ENCODE measurements around the gene NUP98.

Gene NUP98

DNA sequence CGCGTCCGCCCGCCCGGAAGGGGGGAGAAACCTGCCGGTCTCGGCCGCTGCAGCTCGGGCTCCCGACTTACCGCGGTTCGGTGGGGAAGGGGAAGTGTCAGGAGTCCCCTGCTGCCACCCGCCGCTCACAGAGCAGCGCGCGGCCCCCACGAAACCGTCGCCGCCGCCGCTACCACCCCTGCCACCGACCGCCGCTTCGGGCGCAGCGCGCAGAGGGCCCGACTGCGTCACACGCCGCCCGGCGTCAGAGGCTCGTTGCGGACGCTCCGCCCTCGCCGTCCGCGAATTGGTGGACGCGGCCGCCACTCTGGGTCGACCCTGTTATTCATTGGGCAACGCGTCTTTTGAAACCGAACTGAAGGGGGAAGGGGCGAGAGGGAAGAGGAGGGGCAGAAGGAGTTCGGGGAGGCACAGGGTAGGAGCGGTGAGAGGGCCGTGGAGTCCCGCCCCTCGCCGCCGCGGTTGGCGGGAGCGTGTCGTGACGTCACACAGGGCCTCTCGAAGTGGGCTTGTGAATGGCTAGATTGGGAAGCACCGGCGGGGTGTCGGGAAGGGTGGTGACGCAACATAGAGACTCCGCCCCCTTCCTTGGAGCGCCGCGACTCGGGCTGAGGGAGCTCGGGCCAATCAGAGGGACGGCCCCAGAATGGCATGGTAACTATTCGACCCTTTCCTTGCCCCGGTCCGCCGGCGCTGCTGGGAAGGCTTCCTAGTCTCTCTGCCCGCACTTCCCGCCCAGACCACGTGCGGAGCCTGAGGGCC, at the start of gene NUP98:
TSS of gene NUP98 (minus strand) at position 226 of the 762 bp plus-strand sequence. CDS start 15,437 bp downstream, outside the sequence.
- TF ChIP-seq, protein P1, sequence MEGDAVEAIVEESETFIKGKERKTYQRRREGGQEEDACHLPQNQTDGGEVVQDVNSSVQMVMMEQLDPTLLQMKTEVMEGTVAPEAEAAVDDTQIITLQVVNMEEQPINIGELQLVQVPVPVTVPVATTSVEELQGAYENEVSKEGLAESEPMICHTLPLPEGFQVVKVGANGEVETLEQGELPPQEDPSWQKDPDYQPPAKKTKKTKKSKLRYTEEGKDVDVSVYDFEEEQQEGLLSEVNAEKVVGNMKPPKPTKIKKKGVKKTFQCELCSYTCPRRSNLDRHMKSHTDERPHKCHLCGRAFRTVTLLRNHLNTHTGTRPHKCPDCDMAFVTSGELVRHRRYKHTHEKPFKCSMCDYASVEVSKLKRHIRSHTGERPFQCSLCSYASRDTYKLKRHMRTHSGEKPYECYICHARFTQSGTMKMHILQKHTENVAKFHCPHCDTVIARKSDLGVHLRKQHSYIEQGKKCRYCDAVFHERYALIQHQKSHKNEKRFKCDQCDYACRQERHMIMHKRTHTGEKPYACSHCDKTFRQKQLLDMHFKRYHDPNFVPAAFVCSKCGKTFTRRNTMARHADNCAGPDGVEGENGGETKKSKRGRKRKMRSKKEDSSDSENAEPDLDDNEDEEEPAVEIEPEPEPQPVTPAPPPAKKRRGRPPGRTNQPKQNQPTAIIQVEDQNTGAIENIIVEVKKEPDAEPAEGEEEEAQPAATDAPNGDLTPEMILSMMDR (IDR thresholded peaks at IDR 0.05; ENCODE audit: control insufficient read depth, insufficient read depth, low read depth, low read length, missing control alignments): no peak
- peak within 1 kb of the TSS; percentile 67 for H3K4me3 ChIP-seq (ENCODE audit: control insufficient read depth, low read depth, low read length)
- DNase-seq (ENCODE audit: low read depth): peak; percentile 99

- H3K4me3 ChIP-seq (ENCODE audit: control insufficient read depth, low read depth, low read length): no peak overlapping the region
- no peak for DNase-seq (ENCODE audit: low read depth)
- TF ChIP-seq, protein P1 (IDR thresholded peaks at IDR 0.05; ENCODE audit: control insufficient read depth, insufficient read depth, low read depth, low read length, missing control alignments): no peak
Observed at GRCh38 chr11:3845670-3846069, 48.3 kb upstream of the NUP98 start.

- no peak for DNase-seq (ENCODE audit: low read depth)
- H3K4me3 ChIP-seq (ENCODE audit: control insufficient read depth, low read depth, low read length): no peak overlapping the region
- TF ChIP-seq, protein P1 (IDR thresholded peaks at IDR 0.05; ENCODE audit: control insufficient read depth, insufficient read depth, low read depth, low read length, missing control alignments): no peak
Observed at GRCh38 chr11:3845246-3845645, 47.9 kb upstream of the NUP98 start.

DNA sequence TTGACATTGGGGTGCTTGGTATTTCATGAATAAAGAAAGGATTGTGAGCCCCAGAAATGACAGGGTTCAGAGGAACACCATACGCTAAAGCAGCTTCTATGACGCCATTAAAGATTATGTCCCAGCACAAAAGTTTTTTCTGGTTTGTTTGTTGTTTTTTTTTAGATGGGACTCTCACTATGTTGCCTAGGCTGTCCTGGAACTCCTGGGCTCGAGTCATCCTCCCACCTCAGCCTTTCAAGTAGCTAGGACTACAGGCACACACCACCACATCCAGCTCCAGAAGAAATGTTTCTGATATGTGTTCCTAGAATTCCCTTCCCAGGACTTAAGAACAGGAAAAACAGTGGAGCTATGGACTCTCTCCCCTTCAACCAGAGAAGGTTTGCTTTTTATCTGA, 46.0 kb upstream of the NUP98 start:
- DNase-seq (ENCODE audit: low read depth): no peak
- TF ChIP-seq, protein P1 (IDR thresholded peaks at IDR 0.05; ENCODE audit: control insufficient read depth, insufficient read depth, low read depth, low read length, missing control alignments): no peak
- H3K4me3 ChIP-seq (ENCODE audit: control insufficient read depth, low read depth, low read length): no peak overlapping the region

DNA sequence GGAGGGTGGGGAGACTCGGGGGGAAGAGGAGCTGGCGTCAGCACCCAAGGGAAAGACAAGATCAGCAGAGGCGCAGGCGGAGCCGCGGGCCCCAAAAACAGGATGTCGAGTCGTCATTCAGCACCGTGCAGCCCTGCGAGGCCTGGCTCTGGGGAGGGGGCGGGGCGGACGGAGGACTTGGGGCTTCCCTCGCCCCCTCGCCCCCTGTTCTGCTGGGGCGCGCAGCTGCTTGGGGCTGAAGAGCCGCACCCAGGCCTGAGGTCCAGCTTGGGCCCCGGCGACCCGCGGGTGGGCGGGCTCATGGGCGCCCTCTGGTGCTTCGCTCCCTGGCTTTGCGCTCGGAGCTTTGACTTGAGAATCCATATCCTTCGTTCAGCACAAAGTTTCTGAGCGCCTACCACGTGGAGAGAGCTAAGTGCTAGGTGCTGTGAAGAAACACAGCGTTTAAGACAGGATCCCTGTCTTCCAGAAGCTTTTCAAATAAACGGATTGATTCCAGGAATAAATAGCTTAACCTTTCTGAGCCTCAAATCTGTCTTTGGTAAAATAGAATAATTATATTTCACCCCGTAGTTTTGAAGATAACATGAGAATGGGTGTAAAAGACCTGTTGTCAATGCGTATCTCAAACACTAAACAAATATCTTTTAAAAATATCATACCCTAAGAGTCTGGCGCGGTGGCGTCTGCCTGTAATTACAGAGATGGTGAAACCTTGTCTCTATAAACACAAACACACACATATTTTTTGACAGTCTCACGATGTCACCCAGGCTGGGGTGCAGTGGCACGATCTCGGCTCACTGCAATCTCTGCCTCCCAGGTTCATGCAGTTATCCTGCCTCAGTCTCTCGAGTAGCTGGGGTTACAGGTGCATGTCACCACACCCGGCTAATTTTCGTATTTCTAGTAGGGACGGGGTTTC, 44.3 kb upstream of the NUP98 start:
- H3K4me3 ChIP-seq (ENCODE audit: control insufficient read depth, low read depth, low read length): peak overlapping the region; percentile 80
- TF ChIP-seq, protein P1 (IDR thresholded peaks at IDR 0.05; ENCODE audit: control insufficient read depth, insufficient read depth, low read depth, low read length, missing control alignments): peak; percentile 91
- peak; percentile 32 for DNase-seq (ENCODE audit: low read depth)

- peak within 1 kb of the TSS; percentile 80 for H3K4me3 ChIP-seq (ENCODE audit: control insufficient read depth, low read depth, low read length)
- DNase-seq (ENCODE audit: low read depth): peak; percentile 35
- TF ChIP-seq, protein P1 (IDR thresholded peaks at IDR 0.05; ENCODE audit: control insufficient read depth, insufficient read depth, low read depth, low read length, missing control alignments): no peak
Observed at GRCh38 chr11:3840870-3841425, 43.6 kb upstream of the NUP98 start, which contains the start of gene RHOG. Gene RHOG (minus strand): TSS chr11:3840959. CDS start chr11:3828138, 12,821 bp downstream.
